ENCODE measurements around the gene PROSER2. TPM values are rescaled to one million over a fixed set of nuclear protein-coding genes. Genes with fewer than 3 reads are reported as not detected.

Gene PROSER2
- total RNA-seq, 1 experiment from 2014 or later, result 19.5 TPM

DNA sequence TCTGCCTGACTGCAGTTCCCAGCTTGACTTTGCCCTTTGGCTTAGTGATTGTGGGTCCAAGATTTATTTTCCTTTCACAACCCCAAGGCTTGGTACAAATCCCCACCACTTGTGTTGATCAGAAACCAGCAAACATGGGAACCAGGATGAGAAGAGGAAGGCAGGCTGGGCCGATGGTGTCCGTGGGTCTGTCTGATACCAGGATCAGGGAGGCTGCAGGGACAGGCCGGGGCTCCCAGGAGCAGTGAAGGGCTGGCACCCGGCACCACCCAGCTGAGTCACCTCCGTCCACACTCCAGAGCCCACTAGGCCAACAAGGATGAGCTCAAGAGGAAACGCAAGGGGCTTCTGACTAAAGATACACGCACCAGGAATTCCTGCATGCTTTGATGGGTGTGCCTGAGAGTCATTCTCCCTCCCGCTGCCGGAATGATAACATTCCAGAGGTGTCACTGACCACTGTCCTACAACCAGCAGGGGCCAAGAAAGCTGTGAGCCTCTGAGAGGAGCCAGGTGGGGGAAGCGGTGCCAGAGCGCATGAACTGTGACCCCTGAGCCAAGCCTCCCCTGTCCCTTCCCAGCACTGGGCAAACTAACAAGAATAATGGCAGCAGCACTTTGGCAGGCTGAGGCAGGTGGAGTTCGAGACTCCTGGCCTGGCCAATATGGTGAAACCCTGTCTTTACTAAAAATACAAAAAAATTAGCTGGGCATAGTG lies 29.2 kb upstream of the PROSER2 start:
- no TSS peak for BruUV-seq (replicated peaks)
- CTCF ChIA-PET, result interaction anchor here (0.6 to 3.1 kb wide), 4 partner anchors 26 to 110 kb away, joined by 3 to 12 read pairs (median 4); no protein-coding TSS in a partner anchor
- intact Hi-C loops (cut with micrococcal nuclease; ENCODE audit: unreplicated experiment), result loop anchor here (1.0 kb wide), 1 partner anchor 192 kb away; no protein-coding TSS in a partner anchor
- H3K36me3 Mint-ChIP-seq (ENCODE audit: insufficient read depth, unreplicated experiment), result no peaks in the 10 kb centered on the region
- peaks cover 17% of the 10 kb centered on the region for H3K4me1 Mint-ChIP-seq (ENCODE audit: low read depth, unreplicated experiment)
- no peak overlapping the region for H3K4me3 Mint-ChIP-seq (ENCODE audit: low read depth, unreplicated experiment)
- H3K27me3 Mint-ChIP-seq (ENCODE audit: unreplicated experiment), result peaks cover 28% of the 10 kb centered on the region
- H3K27ac Mint-ChIP-seq (ENCODE audit: unreplicated experiment), result no peak overlapping the region
- TF ChIP-seq, protein P1, sequence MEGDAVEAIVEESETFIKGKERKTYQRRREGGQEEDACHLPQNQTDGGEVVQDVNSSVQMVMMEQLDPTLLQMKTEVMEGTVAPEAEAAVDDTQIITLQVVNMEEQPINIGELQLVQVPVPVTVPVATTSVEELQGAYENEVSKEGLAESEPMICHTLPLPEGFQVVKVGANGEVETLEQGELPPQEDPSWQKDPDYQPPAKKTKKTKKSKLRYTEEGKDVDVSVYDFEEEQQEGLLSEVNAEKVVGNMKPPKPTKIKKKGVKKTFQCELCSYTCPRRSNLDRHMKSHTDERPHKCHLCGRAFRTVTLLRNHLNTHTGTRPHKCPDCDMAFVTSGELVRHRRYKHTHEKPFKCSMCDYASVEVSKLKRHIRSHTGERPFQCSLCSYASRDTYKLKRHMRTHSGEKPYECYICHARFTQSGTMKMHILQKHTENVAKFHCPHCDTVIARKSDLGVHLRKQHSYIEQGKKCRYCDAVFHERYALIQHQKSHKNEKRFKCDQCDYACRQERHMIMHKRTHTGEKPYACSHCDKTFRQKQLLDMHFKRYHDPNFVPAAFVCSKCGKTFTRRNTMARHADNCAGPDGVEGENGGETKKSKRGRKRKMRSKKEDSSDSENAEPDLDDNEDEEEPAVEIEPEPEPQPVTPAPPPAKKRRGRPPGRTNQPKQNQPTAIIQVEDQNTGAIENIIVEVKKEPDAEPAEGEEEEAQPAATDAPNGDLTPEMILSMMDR (IDR thresholded peaks at IDR 0.05; ENCODE audit: unreplicated experiment), result no peak
- peak; percentile 43 for DNase-seq
- no peaks in the 10 kb centered on the region for H3K9me3 Mint-ChIP-seq (ENCODE audit: low read depth, unreplicated experiment)

DNA sequence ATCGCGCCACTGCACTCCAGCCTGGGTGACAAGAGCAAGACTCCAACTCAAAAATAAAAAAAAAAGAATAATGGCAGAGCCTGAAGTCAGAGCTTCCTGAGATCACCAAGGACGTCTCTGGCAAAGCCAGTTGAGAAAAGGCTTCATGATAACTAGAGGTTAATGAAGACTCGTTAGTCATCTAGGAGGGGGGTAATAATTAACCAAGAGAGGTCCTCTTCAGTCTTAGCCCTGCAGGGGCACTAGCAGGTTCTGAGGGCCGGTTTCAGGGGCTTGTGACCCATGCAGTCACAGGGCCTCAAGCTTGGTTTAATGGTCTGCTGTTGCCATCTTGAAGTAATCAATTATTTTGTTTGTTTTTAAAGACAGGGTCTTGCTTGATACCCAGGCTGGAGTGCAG lies 28.6 kb upstream of the PROSER2 start:
- CTCF ChIA-PET, result interaction anchor here (0.6 to 3.1 kb wide), 2 partner anchors 25 to 110 kb away, joined by 5 to 12 read pairs; no protein-coding TSS in a partner anchor

DNA sequence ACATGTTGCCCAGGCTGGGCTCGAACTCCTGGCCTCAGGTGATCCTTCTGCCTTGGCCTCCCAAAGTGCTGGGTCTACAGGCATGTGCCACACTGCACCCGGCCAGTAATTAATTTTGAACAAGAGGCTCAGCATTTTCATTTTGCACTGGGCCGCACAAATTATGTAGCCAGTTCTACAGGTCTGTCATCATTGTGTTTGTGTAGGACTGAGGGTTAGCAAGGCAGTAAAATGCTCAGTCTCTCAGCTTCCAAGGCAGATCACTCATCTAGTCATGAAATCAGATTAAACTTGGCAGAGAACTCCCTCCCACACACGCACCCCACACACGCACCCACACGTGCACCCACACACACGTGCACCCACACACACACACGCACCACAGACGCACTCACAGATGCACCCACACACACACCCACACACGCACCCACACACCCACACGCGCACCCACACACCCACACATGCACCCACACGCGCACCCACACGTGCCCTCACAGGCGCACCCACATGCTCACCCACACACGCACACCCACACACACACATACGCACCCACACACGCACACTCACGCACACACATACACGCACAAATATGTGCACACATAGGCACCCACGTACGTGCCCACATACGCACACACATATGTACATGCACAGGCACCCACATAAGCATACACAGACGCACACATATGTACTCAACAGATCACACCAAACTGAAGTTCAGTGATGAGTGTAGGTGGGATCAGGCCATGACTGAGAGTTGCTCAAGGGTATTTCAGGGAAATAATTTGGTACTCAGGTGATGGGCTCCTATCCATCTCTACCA lies 27.8 kb upstream of the PROSER2 start:
- no peaks in the 10 kb centered on the region for H3K9me3 Mint-ChIP-seq (ENCODE audit: low read depth, unreplicated experiment)
- TF ChIP-seq, protein P1 (IDR thresholded peaks at IDR 0.05; ENCODE audit: unreplicated experiment), result no peak
- CTCF ChIA-PET, result interaction anchor here (0.7 to 1.5 kb wide), 2 partner anchors 12 to 454 kb away, joined by 3 read pairs; no protein-coding TSS in a partner anchor
- no peaks in the 10 kb centered on the region for H3K36me3 Mint-ChIP-seq (ENCODE audit: insufficient read depth, unreplicated experiment)
- peaks cover 17% of the 10 kb centered on the region for H3K4me1 Mint-ChIP-seq (ENCODE audit: low read depth, unreplicated experiment)
- intact Hi-C loops (cut with micrococcal nuclease; ENCODE audit: unreplicated experiment), result no loop called here
- H3K27me3 Mint-ChIP-seq (ENCODE audit: unreplicated experiment), result peaks cover 15% of the 10 kb centered on the region
- no peak overlapping the region for H3K27ac Mint-ChIP-seq (ENCODE audit: unreplicated experiment)
- no peak overlapping the region for H3K4me3 Mint-ChIP-seq (ENCODE audit: low read depth, unreplicated experiment)
- DNase-seq, result no peak
- no TSS peak for BruUV-seq (replicated peaks)

More for the DNA sequence above, 28.6 kb upstream of the PROSER2 start:
- no TSS peak for BruUV-seq (replicated peaks)
- H3K9me3 Mint-ChIP-seq (ENCODE audit: low read depth, unreplicated experiment), result no peaks in the 10 kb centered on the region
- H3K4me3 Mint-ChIP-seq (ENCODE audit: low read depth, unreplicated experiment), result no peak overlapping the region
- no peak for DNase-seq
- intact Hi-C loops (cut with micrococcal nuclease; ENCODE audit: unreplicated experiment), result loop anchor here (1.0 kb wide), 1 partner anchor 192 kb away; no protein-coding TSS in a partner anchor
- no peak overlapping the region for H3K27ac Mint-ChIP-seq (ENCODE audit: unreplicated experiment)
- TF ChIP-seq, protein P1 (IDR thresholded peaks at IDR 0.05; ENCODE audit: unreplicated experiment), result no peak
- peaks cover 22% of the 10 kb centered on the region for H3K27me3 Mint-ChIP-seq (ENCODE audit: unreplicated experiment)
- H3K4me1 Mint-ChIP-seq (ENCODE audit: low read depth, unreplicated experiment), result peaks cover 17% of the 10 kb centered on the region
- no peaks in the 10 kb centered on the region for H3K36me3 Mint-ChIP-seq (ENCODE audit: insufficient read depth, unreplicated experiment)

DNA sequence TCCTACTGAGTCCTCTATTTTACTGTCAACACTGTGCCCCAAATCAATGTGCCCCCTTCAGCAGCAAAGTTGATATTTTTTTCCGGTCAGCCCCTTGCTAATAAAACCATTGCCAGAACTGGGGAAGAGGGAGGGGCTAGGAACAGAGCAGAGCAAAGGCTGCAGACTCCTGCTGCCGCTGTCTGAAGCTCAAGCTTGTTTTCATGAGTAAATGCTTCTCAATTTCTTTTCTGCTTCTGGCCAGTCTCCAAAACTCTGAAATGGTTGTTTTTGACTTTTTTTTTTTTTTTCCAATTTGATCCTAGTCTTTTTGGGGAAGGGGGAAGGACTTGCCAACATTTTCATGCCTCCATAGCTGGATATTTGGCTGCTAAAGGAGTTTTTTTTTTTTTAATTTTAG lies 26.7 kb upstream of the PROSER2 start:
- CTCF ChIA-PET, result interaction anchor here (0.7 to 1.5 kb wide), 2 partner anchors 14 to 162 kb away, joined by 3 to 4 read pairs; no protein-coding TSS in a partner anchor
- DNase-seq, result no peak
- Mint-ChIP-seq H3K27me3 (ENCODE audit: unreplicated experiment) (peaks cover 4% of the 10 kb centered on the region), H3K9me3 (ENCODE audit: low read depth, unreplicated experiment) (no peaks in the 10 kb centered on the region), H3K4me3 (ENCODE audit: low read depth, unreplicated experiment) (no peak overlapping the region), H3K27ac (ENCODE audit: unreplicated experiment) (no peak overlapping the region), H3K4me1 (ENCODE audit: low read depth, unreplicated experiment) (peaks cover 17% of the 10 kb centered on the region), H3K36me3 (ENCODE audit: insufficient read depth, unreplicated experiment) (no peaks in the 10 kb centered on the region)
- no TSS peak for BruUV-seq (replicated peaks)
- TF ChIP-seq, protein P1 (IDR thresholded peaks at IDR 0.05; ENCODE audit: unreplicated experiment), result no peak
- intact Hi-C loops (cut with micrococcal nuclease; ENCODE audit: unreplicated experiment), result no loop called here
